Activated T-cell treated with anti-CD3 and anti-CD28 coated beads, Interleukin-2, amount 50 U/mL, for 4 hours (primary cell): ENCODE measurements around the gene OBP2B. TPM values are rescaled to one million over a fixed set of nuclear protein-coding genes. Genes with fewer than 3 reads are reported as not detected.
"Not testable (repeated sequence)": the region's sequence is repeated elsewhere in the genome, so short reads cannot be mapped to it uniquely, and the experiment has no call there.

Experiments
- ATAC-seq, 2 donors: fragments of 200-7000 bp; cut with Tn5 transposase; one replicate each; pipeline ENCODE4 v1.10.0; 2021
- DNase-seq: peaks from one replicate; pipeline ENCODE4 v3.0.0-alpha.2; 2020
- H3K27me3 Mint-ChIP-seq: one replicate; pipeline ENCODE4 v1.8.0; 2021; ENCODE audit warnings: low read depth, mixed read lengths
- H3K36me3 Mint-ChIP-seq: one replicate; pipeline ENCODE4 v1.8.0; 2022; ENCODE audit warnings: mixed read lengths; ENCODE audit not compliant: insufficient read depth
- H3K4me1 Mint-ChIP-seq: one replicate; pipeline ENCODE4 v1.8.0; 2021; ENCODE audit warnings: low read depth, mixed read lengths
- H3K4me3 Mint-ChIP-seq: one replicate; pipeline ENCODE4 v1.8.0; 2021; ENCODE audit warnings: mild to moderate bottlenecking, moderate library complexity, mixed read lengths
- H3K9me3 Mint-ChIP-seq: one replicate; pipeline ENCODE4 v1.8.0; 2021; ENCODE audit warnings: mixed read lengths
- total RNA-seq, 3 donors: library from RNA; stranded (reverse); gene quantifications; one replicate each; pipeline ENCODE4 v1.2.1, GENCODE V29; 2021

OBP2B gene, protein sequence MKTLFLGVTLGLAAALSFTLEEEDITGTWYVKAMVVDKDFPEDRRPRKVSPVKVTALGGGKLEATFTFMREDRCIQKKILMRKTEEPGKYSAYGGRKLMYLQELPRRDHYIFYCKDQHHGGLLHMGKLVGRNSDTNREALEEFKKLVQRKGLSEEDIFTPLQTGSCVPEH
- not detected for total RNA-seq

DNA sequence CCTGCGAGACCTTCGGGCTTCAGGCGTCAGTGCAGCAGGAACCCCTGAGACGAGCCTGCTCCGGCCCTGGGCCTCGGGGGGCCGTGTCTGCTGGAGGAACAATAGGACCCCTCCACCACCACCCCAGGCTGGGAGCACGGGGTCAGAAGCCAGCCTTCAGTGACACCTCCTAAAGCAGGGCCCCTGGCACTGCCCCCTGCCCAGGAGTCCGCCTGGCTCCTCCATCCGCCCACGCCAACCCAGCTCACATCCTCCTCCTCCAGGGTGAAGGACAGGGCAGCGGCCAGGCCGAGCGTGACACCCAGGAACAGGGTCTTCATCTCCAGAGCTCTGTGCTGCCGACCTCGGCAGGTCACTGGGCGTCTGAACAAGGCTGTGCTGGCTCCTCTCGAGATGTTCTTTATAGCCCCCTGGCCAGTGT lies at the start of gene OBP2B:
Gene OBP2B (minus strand): TSS at position 371 of the 421 bp plus-strand sequence. CDS start 51 bp downstream, at position 320.
- not testable (repeated sequence) for H3K36me3 Mint-ChIP-seq, H3K9me3 Mint-ChIP-seq, H3K4me3 Mint-ChIP-seq, DNase-seq, ATAC-seq, H3K4me1 Mint-ChIP-seq
- H3K27me3 Mint-ChIP-seq = peaks cover 42% of the 10 kb centered on the region

DNA sequence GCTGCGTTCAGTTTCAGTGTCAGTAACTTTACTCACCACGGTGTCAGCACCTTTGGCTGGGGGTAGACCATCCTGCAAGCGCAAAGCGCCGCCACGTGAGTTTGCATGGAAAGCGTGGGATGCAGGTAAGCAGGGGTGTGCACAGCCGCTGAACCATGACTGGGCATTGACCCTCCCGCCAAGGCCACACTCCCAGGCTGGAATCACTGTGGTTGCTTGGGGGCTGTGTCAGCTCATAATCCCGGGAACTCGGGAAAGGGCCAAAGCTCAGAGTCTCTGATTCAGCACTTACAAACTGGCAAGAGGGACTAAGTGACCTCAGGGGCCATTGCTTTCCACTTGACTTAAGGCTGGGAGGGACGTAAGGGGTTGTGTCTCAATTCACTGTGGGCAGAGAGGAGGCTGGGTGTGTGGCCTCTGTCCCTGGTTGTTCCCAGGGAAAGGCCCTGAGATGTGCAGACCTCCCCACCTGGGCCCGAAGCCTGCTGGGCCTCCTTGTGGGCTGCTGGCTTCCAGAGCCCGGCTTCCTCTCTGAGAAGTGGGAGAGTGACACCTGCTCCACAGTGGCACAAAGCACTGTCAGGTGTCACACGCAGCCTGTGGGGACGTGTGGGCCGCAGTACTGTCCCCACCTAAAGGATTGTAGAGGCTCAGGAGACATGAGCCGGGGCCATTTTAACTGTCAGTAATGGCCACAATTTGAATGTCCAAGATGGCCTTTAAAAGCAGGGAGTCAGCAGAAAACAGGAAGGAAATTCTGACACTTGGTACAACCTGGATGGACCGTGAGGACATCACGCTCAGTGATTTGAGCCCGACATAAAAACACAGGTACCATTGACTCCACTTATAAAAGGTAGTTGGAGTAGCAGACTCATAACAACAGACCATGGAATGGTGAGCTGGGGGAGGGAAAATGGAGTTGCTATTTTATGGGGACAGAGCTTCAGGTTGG lies 49.3 kb upstream of the OBP2B start:
- no peak for ATAC-seq
- Mint-ChIP-seq H3K27me3 (peaks cover 3% of the 10 kb centered on the region), H3K9me3 (no peaks in the 10 kb centered on the region)

DNA sequence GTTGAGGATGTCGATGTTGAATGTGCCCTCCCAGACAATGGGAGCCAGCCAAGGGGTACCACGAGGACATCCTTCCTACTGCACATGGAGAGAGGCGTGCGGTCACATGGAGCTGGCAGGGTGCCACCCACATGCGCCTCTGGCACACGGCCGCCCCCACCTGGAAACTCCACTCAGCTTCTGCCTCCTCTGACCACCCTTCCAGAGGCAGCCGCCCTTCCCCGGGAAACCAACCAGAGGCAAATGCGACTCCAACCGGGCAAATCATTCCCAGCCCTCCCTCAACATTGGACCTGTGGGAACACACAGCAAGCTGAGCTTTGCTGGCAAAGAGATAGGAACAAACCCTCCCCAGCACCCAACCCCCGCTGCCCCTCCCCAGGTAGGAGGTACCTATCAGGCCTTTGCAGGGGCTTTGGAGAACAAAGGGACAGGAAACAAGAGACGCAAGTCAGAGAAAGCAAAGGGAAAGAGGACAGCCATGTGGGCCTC lies 48.5 kb upstream of the OBP2B start:
- Mint-ChIP-seq H3K4me1 (no peaks in the 10 kb centered on the region), H3K36me3 (no peaks in the 10 kb centered on the region), H3K9me3 (no peaks in the 10 kb centered on the region), H3K27me3 (peaks cover 3% of the 10 kb centered on the region), H3K4me3 (no peak overlapping the region)
- ATAC-seq = no peak
- DNase-seq = no peak

More for the DNA sequence above, 49.3 kb upstream of the OBP2B start:
- H3K4me3 Mint-ChIP-seq = no peak overlapping the region
- H3K36me3 Mint-ChIP-seq = no peaks in the 10 kb centered on the region
- no peak for DNase-seq
- no peaks in the 10 kb centered on the region for H3K4me1 Mint-ChIP-seq

- DNase-seq (no peak), ATAC-seq (no peak)
- Mint-ChIP-seq H3K27me3 (peaks cover 3% of the 10 kb centered on the region), H3K4me1 (no peaks in the 10 kb centered on the region), H3K4me3 (no peak overlapping the region), H3K36me3 (no peaks in the 10 kb centered on the region), H3K9me3 (no peaks in the 10 kb centered on the region)
Measured at GRCh38 chr9:133256686-133257091, 47.6 kb upstream of the OBP2B start.

DNA sequence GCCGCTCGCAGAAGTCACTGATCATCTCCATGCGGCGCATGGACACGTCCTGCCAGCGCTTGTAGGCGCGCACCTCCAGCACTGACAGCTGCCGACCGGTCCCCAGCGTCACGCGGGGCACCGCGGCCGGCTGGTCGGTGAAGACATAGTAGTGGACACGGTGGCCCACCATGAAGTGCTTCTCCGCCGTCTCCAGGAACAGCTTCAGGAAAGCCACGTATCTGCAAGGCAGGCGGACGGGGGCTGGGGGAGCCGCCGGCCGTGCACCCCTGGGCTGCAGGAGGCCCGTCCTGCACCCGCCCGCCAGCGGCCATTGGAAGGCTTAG lies 47.0 kb upstream of the OBP2B start:
- Mint-ChIP-seq H3K9me3 (no peaks in the 10 kb centered on the region), H3K4me1 (no peaks in the 10 kb centered on the region), H3K36me3 (no peaks in the 10 kb centered on the region), H3K4me3 (no peak overlapping the region), H3K27me3 (peaks cover 3% of the 10 kb centered on the region)
- ATAC-seq (no peak), DNase-seq (no peak)

DNA sequence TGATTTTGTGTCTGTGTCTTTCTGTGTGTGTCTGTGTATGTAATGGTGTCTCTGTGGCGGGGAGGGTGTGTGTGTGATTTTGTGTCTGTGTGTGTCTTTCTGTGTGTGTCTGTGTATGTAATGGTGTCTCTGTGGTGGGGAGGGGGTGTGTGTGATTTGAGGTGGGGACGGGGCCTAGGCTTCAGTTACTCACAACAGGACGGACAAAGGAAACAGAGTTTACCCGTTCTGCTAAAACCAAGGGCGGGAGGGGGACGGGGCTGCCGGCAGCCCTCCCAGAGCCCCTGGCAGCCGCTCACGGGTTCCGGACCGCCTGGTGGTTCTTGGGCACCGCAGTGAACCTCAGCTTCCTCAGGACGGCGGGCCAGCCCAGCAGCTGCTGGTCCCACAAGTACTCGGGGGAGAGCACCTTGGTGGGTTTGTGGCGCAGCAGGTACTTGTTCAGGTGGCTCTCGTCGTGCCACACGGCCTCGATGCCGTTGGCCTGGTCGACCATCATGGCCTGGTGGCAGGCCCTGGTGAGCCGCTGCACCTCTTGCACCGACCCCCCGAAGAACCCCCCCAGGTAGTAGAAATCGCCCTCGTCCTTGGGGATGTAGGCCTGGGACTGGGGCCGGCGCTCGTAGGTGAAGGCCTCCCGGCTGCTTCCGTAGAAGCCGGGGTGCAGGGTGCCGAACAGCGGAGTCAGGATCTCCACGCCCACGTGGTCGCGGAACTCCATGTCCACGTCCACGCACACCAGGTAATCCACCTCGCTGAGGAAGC lies 46.5 kb upstream of the OBP2B start:
- ATAC-seq (no peak), DNase-seq (no peak)
- no peaks in the 10 kb centered on the region for H3K36me3 Mint-ChIP-seq
- peaks cover 1% of the 10 kb centered on the region for H3K27me3 Mint-ChIP-seq
- H3K9me3 Mint-ChIP-seq = no peaks in the 10 kb centered on the region
- H3K4me1 Mint-ChIP-seq = no peaks in the 10 kb centered on the region
- no peak overlapping the region for H3K4me3 Mint-ChIP-seq

- Mint-ChIP-seq H3K4me3 (no peak overlapping the region), H3K9me3 (no peaks in the 10 kb centered on the region), H3K36me3 (no peaks in the 10 kb centered on the region), H3K4me1 (no peaks in the 10 kb centered on the region), H3K27me3 (peaks cover 10% of the 10 kb centered on the region)
- ATAC-seq (no peak), DNase-seq (no peak)
Measured at GRCh38 chr9:133254471-133254870, 45.4 kb upstream of the OBP2B start.

GRCh38 chr9:133253268-133253667 lies 44.2 kb upstream of the OBP2B start:
- Mint-ChIP-seq H3K36me3 (no peaks in the 10 kb centered on the region), H3K9me3 (no peaks in the 10 kb centered on the region), H3K4me3 (no peak overlapping the region), H3K27me3 (peaks cover 16% of the 10 kb centered on the region), H3K4me1 (no peaks in the 10 kb centered on the region)
- ATAC-seq (no peak), DNase-seq (no peak)

DNA sequence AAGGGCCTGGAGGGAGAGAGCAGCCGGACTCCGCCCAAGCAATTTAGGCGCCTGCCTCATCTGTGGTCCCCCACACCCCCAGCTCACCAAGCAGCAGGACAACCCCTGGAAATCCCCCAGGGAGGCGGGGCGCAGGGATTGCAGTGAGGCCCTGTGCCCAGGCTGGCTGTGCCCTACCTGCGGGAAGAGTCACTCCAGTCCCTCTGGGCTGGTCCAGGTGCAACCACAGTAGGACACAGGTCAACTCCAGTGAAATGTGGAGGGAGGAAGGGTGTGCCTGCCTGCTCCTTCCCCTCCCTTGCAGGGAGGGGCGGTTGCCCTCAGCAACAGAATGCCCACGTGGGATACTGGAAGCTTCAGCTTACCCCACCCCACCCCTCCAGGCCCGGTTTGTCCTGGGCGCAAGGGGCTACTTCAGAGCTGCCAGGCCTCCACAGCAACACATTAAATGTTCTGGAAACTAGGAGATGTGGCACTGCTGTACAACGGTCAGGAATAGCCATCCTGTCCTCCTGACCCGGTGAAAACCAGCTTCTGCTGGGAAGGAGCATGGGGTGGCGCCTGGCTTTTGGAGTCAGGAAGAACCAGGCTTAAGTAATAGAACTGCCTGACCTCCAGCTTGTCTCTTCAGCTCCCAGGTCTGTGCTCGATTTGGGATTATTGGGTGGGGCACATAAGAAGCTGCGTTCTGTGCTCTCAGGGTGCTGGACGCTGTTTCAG lies 43.4 kb upstream of the OBP2B start:
- ATAC-seq (no peak), DNase-seq (no peak)
- no peaks in the 10 kb centered on the region for H3K4me1 Mint-ChIP-seq
- no peaks in the 10 kb centered on the region for H3K9me3 Mint-ChIP-seq
- peaks cover 16% of the 10 kb centered on the region for H3K27me3 Mint-ChIP-seq
- no peak overlapping the region for H3K4me3 Mint-ChIP-seq
- H3K36me3 Mint-ChIP-seq = no peaks in the 10 kb centered on the region

GRCh38 chr9:133251773-133252172 lies 42.7 kb upstream of the OBP2B start:
- Mint-ChIP-seq H3K36me3 (no peaks in the 10 kb centered on the region), H3K27me3 (peaks cover 16% of the 10 kb centered on the region), H3K4me3 (no peak overlapping the region), H3K9me3 (no peaks in the 10 kb centered on the region), H3K4me1 (no peaks in the 10 kb centered on the region)
- ATAC-seq (no peak), DNase-seq (no peak)

GRCh38 chr9:133251221-133251620 lies 42.2 kb upstream of the OBP2B start:
- not testable (repeated sequence) for H3K4me3 Mint-ChIP-seq, ATAC-seq, H3K4me1 Mint-ChIP-seq, DNase-seq, H3K36me3 Mint-ChIP-seq, H3K9me3 Mint-ChIP-seq
- peaks cover 16% of the 10 kb centered on the region for H3K27me3 Mint-ChIP-seq

GRCh38 chr9:133250741-133251170 lies 41.7 kb upstream of the OBP2B start:
- Mint-ChIP-seq H3K4me3 (no peak overlapping the region), H3K4me1 (no peaks in the 10 kb centered on the region)

GRCh38 chr9:133249337-133249736 lies 40.3 kb upstream of the OBP2B start:
- Mint-ChIP-seq H3K27me3 (peaks cover 23% of the 10 kb centered on the region), H3K9me3 (no peaks in the 10 kb centered on the region), H3K4me1 (no peaks in the 10 kb centered on the region), H3K4me3 (no peak overlapping the region), H3K36me3 (no peaks in the 10 kb centered on the region)
- ATAC-seq (no peak), DNase-seq (no peak)

More at GRCh38 chr9:133250741-133251170, 41.7 kb upstream of the OBP2B start:
- DNase-seq (no peak), ATAC-seq (no peak)
- no peaks in the 10 kb centered on the region for H3K9me3 Mint-ChIP-seq
- H3K27me3 Mint-ChIP-seq = peaks cover 16% of the 10 kb centered on the region
- H3K36me3 Mint-ChIP-seq = no peaks in the 10 kb centered on the region
